Activated naive CD4-positive, alpha-beta T cell treated with Interleukin-2 at 50 U/mL for 16 hours (primary cell): Measurements from ENCODE around the gene CRISPLD2.
"Not testable (repeated sequence)": the region's sequence is repeated elsewhere in the genome, so short reads cannot be mapped to it uniquely, and the experiment has no call there.

Experiments
- DNase-seq: peaks from one replicate; pipeline ENCODE4 v3.0.0-alpha.2; 2020

Gene CRISPLD2

DNA sequence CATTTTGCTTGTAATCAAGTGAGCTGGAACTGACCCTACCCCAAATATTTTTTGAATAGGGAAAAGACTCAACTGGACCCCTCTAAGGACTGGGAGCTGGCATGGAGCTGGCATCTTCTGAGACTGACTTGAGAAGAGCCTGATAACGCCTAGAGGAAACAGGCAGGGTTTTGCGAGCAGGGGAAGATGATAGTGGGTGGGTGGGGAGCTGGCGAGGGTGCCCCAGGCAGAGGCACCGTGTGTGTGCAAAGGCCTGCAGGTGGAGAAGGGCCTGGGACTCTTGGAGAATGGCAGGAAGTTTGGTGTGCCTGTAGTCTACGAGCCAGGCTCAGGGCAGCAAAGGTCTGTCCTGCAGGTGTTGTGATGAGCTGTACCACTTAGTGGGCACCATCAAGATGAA, 4.1 kb downstream of the CRISPLD2 start:
- no peak for DNase-seq

DNA sequence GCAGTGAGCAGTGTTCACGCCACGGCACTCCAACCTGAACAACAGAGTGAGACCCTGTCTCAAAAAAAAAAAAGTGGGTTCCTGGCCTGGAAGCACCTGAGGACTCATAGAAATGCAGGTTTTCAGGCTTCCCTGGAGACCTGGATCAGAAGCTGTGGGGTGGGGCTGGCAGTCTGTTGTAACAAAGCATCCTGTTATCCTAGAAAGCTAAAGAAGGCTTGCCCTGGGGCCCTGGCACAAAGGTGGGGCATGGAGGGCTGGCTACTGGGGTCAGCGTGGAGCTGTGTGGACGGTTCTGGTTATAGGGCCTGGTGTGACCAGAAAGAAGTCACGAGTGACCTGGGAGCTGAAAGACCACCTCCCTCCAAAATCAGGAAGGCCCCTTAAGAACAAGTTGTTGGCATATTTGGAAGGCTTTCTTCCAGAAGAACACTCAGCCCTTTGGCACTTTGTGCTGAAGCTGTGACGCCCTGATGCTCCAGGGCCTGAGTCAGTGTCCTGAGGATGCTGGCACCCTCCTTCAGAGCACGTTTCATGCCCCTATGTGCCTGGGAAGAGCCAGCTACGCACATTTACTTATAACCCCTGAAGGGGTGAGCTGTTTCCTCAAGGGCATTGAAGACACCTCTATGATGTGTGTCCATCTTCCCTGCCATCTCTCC, 6.2 kb downstream of the CRISPLD2 start:
- no peak for DNase-seq

DNA sequence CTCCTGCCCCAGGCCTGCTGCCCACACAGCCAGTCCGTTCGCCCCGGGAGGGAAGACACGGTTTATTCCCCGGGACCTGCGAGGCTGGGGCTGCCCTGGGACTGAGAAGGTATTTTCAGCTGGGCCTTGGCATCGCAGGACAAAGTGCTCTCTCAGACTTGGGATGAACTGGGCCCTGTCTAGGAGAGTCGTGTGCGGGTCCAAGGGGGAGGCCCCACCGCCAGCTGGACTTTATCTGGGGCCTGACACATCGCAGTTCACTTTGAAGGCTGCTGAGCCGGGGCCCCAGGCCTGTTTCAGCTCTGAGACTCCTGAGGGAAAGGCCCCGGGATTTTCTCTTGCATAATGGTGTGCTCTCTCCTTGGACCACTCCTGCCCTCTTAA, 6.8 kb downstream of the CRISPLD2 start:
- no peak for DNase-seq

DNA sequence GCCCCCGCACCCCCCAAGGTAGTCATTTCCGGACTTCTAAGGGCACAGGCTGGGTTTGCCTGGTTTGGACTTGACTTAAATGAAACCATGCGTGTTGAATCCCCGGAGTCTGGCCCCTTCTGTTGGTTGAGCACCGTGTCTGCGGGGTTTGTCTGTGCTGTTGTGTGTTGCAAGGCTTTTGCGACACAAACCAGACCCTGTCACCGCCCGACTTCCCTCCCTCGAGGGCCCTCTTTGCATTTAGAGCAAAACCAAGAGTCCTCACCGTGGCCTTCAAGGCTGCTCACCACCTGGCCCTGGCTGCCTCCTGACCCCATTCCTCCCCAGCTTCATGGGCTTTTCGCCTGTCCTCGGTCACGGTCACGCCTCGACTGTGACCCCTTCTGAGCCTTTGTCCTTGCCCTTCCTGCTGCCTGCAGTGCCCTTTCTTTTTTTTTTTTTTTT, 7.4 kb downstream of the CRISPLD2 start:
- no peak for DNase-seq

DNA sequence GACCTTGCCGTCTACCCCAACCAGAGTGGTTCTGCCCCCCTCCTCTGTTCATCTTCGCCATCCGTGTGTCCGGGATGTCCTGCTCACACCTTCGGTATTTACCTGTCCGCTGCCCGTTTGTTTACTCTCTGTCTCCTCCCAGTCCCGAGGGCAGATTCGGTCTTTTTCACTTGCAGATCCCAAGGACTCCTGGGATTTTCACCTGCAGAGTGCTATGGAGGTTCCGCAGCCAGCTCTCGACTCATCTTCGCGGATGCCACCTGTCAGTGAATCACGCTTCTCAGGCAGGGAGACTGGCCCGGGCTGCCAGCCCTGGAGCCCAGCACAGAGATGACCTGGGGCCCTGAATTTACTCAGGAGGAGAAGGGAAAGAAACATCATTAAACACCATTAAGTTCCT, 8.1 kb downstream of the CRISPLD2 start:
- DNase-seq, result no peak

DNA sequence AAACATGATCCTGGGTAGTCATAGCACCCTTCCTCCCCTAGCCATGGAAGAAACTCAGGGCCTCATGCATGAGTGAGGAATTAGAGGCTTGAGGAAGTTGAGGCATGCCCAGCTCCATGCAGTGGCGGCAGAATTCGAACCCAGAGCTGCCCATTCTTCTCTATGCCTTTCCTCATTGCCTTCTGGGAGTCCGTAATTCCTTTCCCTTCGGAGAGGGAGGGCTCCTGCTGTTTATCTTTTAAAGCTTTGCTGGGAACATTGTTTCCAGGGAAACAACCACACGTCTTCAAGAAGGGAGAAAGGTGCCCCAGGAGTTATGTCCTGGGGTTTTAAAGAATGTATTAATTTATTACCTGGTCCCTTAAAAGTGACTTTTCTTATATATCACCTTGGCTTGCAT, 8.5 kb downstream of the CRISPLD2 start:
- no peak for DNase-seq

DNA sequence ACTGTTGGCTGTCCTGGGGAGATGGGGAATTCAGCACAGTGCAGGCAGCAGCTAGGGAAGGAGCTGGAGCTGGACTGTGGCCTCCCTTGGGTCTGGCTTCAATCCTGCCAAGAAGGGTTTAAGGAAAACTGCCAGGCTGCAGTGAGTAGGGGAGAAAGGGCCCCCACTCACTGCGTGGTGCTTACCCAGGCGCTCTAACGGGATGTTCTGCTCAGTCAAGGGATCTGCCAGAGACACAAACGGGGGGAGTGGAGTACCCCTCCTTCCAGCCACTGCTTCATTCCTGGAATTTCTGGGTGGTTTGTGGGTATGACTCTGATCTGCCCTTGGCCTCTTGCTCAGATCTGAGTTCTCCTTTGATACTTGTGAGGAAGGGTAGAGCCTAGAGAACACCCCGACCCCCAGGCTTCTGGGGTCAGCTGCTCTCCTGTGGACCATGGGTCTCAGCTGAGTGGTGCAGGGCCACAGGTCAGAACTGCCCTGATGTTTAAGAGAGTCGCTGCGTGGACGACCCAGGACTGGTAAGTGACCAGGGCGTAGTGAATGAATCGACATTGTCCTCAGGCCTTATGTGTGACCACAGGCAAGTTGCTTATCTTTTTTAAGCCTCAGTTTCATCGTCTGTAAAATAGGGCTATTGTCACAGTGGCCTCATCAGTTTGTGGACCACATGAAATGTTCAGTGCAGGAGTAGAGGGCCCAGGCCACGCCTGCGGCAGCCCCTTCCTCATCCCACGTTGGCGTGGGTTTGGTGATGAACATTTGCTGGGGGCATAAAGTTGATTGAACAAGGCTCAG, 9.6 kb downstream of the CRISPLD2 start:
- DNase-seq, result no peak

DNA sequence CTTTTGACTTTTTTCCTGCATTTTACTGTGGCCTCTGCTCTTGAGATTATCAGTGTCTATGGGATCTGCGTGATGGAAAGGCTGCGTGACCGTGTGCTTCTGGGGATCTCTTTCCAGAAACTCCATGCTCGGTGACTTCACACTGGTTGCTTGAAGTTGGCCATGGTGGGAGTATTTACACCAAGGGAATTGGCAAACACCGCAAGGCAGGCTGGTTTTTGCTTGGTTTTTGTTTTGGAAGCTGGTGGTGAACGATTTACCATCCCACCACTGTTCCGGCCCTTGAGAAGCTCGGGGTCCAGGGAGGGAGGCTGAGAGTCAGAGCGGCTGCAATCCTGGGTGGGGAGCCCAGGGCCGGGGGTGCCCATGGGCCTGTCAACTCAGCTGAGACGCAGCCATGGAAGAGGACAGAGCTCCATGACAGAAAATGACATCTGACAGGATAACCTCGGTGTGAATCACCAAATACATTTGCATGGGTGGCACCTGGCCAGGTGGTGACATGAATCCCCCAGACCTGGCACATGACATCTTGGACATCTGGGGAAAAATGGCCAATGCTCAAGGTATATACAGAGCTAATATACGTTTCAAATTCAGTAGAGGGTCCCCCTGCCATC, 11.1 kb downstream of the CRISPLD2 start:
- DNase-seq, result no peak

DNA sequence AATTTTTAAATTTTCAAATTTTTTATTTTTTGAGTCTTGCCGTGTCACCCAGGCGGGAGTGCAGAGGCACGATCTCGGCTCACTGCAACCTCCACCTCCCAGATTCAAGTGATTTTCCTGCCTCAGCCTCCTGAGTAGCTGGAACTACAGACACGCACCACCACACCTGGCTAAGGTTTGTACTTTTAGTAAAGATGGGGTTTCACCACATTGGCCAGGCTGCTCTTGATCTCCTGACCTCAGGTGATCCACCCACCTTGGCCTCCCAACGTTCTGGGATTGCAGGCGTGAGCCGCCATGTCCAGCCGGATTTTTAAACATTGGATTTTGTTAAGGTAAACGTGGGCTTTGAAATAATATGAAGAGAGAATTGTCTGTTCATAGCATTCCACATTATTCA, 11.9 kb downstream of the CRISPLD2 start:
- not testable (repeated sequence) for DNase-seq

DNA sequence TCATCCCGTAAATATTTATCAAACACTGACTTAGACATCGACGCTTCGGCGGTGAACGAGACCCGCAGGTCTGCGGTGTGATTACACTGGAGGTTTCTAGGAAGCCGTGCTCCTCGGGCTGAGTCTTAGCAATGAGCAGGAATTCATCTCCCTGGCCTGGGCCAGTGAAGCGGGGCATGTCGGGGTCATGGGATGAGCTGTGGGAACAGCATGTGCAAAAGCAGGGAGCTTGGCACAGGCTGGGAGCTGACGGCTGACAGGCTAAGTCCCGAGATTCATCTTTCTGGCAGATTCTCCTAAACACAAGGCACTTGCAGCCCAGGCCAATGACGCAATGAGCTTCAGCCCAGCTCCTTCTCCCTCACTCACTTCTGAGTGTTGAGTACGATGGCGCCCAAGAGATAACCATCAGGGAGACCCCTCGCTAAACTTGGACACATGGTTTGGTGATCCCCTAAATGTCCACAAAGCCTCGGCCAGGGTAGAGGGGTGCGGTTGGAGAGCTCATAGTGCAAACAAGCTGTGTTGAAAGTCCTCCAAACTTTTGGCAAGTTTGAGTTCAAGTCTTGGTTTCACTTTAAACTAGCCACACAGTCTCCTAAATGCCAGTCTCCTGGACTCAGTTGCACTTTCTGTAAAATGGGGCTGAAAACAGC, 12.8 kb downstream of the CRISPLD2 start:
- no peak for DNase-seq

DNA sequence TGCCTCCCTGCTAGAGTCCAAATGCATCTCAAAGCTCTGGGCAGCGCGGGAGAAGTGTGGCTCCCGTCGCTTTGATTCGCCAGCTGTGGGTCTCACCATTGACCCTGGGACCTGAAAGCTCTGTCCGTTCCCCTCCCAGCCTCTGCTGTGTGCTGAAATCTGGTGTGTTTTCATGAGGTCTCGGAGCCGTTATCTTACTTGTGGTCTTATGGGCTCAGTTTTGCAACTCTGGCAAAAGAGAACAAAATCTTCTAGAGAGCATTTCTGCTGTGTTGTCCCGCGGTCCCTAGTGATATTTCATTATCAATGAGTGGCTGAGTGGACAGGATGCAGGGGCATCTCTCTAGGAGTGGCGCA, 13.3 kb downstream of the CRISPLD2 start:
- DNase-seq, result no peak

DNA sequence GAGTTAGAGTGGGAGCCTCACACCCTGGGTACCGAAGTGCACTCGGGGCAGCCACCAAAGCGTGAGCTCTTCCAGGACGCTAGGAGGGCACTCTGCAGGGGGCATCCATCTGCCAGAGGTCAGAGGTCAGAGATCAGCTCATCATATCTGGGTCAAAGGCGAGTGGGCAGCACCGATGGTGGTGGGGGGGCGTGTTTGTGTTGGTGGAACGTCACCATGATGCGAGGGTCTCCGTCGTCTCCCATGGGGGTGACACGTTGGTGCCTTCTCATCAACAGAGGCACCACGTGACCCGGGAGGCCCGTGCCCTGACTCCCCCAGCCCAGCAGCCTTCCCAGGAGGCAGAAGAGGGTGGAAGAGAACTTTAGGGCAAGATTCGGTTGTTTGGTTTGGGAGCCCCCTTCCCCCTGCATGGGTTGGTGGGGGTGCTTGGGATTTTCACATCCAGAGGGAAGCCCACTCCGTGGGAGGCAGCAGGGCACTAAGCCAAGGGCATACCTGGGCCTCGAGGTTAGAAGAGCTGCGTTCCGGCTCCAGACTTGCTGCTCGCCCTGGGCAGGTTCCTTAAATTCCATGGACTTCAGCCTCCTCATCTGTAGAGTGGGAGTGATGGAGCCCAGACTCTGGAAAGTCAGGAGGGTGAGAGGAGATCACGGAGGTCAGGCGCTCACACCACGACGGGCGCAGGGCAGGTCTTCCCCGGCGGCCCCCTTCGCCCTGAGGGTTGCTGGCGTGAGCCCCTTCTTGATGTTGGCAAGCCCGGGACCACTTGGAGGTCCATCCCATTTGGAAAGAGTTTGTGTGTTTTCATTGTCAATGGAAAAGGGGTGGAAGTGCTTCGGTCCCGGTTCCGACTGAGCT, 14.0 kb downstream of the CRISPLD2 start:
- DNase-seq, result no peak

DNA sequence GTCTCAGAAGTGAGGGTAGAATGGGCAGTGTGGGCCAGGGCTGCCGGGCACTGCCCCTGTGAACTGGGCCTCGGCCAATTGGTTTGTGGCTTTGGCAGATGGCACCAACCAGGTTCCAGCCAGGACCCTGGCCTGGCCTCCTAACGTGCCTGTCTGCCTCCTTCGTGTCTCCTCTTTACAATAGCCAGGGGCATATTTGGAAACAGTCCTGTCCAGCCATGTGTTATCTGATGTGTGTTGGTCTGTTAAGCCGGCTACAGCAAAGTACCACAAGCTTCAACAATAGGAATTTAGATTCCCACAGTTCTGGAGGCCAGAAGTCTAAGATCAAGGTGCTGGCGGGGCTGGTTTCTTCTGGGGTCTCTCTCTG, 14.6 kb downstream of the CRISPLD2 start:
- no peak for DNase-seq

DNA sequence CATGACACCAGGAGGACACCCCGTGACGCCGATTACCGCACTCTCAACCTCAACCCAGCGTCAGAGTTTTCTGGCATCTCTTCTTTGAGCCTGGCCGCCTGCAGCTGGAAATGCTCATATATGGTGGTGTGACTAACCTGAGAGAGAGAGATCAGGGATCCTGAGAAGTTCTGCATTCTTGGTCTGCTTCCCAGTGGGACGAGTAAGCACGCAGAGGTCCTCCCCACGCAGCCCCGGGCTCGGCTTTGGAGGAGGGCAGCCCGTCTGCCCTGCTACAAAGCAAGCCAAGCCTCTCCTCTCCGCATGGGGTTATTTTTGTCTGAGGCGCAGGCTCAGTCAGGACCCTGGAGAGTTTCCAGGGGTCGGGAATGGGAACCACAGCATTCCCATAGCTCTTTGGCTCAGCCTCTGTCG, 16.5 kb downstream of the CRISPLD2 start:
- no peak for DNase-seq

DNA sequence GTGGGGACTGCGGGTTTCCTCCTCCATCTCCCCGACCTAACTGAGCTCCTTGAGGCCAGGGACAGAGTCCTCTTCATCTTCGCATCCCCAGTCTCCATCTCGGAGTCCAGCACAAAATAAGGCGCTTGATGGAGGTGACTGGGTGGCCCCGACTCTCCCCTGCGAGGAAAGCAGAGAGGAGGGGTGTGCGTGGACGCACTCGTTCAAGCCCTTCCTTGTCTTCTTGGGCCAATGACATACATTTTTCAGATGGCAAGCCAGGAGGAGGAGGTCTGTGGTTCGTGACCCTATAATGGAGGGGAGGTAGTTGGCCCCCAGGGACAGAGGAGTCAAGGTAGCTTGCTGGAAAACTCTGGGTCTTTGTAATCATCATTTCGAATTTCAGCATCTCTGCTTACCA, 17.2 kb downstream of the CRISPLD2 start:
- DNase-seq, result no peak

DNA sequence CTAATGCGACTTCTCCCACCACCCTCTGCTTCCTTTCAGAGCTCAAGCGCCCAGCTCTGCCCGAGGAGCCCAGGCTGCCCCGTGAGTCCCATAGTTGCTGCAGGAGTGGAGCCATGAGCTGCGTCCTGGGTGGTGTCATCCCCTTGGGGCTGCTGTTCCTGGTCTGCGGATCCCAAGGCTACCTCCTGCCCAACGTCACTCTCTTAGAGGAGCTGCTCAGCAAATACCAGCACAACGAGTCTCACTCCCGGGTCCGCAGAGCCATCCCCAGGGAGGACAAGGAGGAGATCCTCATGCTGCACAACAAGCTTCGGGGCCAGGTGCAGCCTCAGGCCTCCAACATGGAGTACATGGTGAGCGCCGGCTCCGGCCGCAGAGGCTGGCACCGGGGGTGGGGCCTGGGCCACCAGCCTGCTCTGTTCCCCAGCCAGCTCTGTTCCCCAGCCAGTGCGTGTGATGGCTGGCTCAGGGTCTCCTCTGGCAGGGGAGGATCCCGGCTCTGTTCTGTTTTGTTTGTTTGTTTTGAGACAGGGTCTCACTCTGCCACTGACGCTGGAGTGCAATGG, 18.7 kb downstream of the CRISPLD2 start:
- no peak for DNase-seq

DNA sequence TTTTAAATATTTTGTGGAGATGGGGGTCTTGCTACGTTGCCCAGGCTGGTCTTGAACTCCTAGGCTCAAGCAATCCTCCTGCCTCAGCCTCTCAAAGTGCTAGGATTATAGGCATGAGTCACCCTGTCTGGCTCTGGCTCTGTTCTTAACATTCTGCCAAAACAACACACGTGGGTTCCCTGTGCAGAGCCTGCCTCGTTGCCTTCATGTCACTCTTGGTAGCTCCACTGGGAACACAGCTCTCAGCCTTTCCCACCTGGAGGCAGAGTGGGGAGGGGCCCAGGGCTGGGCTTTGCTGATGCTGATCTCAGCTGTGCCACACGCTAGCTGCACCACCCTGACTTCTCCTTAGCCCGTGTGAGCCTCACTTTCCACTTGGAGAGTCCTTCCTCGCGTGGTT, 19.3 kb downstream of the CRISPLD2 start:
- no peak for DNase-seq

DNA sequence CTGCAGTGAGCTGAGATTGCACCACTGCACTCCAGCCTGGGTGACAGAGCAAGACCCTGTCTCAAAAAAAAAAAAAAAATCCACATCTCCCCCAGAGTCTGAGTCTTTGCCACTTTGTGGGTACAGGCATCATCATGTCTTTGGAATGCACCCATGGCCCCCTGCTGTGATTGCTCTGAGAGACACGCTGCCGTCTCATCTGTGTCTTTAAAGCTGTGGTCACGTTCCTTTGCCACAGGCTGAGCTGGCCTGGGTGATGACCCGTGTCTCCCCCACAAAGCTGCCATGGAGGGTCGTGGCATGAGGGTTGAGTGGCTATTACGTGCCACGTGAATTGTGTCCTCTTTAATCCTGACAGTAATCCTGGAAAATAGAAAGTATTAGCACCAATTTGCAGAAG, 20.2 kb downstream of the CRISPLD2 start:
- no peak for DNase-seq

DNA sequence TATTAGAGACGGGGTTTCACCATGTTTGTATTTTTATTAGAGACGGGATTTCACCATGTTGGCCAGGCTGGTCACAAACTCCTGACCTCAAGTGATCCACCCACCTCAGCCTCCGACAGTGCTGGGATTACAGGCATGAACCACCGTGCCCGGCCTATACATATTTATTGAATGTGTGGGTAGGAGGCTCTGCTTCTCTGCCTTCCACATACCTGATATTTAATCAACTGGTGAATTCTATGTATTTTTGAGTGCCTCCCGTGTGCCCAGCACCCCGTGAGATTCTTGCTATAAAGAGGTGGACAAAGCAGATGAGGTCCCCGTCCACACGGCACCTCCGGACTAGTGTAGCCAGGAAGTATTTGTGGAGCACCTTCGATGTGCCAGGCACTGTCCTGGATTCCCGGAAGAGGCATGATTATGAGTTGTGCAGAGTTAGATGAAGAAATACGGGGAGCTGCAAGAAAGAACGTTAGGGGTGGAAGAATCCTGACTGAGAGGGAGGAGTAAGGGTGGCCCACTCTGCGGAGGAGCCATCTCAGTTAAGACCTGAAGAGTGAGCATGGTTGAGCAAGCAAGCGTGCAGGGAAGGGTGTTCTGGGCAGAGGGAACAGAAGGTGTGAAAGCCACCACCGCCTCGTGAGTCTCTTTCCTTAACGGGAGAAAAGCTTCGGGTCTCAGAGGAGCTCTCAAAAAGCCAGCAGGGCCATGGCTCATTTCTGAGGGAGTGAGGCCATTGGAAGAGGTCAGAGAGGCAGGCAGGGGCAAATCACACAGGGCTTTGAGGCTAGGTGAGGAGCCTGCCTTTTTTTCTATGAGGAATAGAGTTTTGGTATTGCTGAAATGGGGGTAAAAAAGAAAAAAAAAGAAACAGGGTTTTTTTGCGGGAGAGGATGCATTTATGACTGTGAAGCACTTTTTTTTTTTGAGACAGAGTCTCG, 21.2 kb downstream of the CRISPLD2 start:
- no peak for DNase-seq

DNA sequence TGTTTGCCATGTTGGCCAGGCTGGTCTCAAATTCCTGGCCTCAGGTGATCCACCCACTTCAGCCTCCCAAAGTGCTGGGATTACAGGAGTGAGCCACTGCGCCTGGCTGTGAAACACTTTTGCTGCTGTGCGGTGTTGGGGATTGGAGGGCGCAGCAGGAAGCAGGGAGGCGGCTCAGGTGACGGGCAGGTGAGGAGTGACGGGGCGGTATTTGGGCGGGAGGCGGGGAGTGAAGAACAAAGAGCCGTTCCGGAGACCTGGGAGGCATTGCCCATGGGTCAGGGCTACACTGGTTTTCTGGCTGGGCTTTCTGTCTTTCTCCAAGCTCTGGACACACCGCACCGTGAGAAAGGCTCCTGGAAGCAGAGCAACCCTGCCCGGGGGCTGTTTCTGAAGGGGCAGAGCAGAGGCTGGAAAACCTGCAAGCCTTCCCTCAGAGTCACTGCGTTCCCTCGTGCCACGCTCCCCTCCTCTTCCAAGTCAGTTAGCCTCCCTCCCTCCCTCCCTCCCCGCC, 22.1 kb downstream of the CRISPLD2 start:
- DNase-seq, result no peak

DNA sequence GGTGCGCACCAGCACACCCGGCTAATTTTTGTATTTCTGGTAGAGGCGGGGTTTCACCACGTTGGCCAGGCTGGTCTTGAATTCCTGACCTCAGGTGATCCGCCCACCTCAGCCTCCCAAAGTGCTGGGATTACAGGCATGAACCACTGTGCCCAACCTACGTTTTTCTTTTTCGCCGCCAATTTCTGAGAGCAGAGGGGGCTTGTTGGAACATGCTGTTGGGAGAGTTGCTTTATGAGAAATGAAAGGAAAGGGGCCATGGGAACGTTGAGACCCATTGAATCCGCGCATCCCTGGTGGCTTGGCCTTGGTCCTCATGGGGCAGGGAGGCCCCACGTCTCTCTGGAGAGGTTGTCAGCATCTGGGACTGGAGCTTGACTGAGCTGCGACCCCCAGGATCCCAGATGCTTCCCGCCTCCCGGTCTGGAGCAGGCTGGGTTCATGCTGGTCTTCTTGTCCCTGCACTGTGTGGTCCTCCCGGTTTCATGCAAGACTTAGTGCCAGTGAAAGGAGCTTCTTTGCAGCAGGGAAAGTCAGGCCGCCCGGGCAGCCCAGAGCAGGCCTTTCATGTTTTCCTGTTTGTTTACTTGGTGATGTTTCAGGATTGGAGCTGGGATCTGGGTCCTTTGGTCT, 22.8 kb downstream of the CRISPLD2 start:
- DNase-seq, result no peak
